Measurements from ENCODE around the gene RMRP. TPM values are rescaled to one million over a fixed set of nuclear protein-coding genes. Genes with fewer than 3 reads are reported as not detected.

The RMRP gene
- total and polyA plus RNA-seq, 2 donors from 2014 or later: 36,256 TPM; not detected in 1

DNA sequence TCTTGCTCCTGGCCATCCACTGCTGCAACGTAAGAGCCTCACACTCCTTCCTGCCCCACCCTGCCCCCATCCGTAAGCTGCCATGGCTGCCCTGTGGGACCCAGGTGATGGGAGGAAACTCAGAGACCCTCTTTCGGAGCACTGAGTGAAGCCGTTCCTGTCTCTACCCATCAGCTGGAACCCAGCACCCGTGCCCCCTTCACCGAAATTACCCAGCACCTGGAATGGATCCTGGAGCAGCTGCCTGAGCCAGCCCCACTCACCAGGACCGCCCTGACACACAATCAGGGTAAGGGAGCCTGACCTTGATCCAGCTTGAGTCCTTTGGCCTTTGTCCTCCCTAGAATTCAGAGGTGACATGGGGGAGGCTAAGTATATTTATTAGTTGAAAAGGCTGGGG is 49.6 kb downstream of the RMRP start:
- Histone ChIP-seq H3K27ac (ENCODE audit: low read depth in 2 of 2, low read length in 2 of 2) (no peak overlapping the region), H3K4me3 (ENCODE audit: low read length in 3 of 3) (no peak overlapping the region), H3K9ac (ENCODE audit: low read length in 3 of 3) (no peak overlapping the region), H3K4me1 (ENCODE audit: control insufficient read depth in 2 of 3, insufficient read depth in 2 of 3, low read depth in 1 of 3, low read length in 3 of 3) (peaks cover 4 to 11% (median 10%) of the 10 kb centered on the region in 3 donors), H3K36me3 (ENCODE audit: control insufficient read depth in 2 of 3, insufficient read depth in 3 of 3, low read length in 3 of 3) (peaks cover 0 to 12% (median 0%) of the 10 kb centered on the region in 3 donors), H3K9me3 (ENCODE audit: control insufficient read depth in 2 of 3, insufficient read depth in 1 of 3, low read length in 3 of 3) (no peaks in the 10 kb centered on the region), H3K27me3 (ENCODE audit: control insufficient read depth, insufficient read depth, low read length) (no peaks in the 10 kb centered on the region)
- TF ChIP-seq, protein P1, sequence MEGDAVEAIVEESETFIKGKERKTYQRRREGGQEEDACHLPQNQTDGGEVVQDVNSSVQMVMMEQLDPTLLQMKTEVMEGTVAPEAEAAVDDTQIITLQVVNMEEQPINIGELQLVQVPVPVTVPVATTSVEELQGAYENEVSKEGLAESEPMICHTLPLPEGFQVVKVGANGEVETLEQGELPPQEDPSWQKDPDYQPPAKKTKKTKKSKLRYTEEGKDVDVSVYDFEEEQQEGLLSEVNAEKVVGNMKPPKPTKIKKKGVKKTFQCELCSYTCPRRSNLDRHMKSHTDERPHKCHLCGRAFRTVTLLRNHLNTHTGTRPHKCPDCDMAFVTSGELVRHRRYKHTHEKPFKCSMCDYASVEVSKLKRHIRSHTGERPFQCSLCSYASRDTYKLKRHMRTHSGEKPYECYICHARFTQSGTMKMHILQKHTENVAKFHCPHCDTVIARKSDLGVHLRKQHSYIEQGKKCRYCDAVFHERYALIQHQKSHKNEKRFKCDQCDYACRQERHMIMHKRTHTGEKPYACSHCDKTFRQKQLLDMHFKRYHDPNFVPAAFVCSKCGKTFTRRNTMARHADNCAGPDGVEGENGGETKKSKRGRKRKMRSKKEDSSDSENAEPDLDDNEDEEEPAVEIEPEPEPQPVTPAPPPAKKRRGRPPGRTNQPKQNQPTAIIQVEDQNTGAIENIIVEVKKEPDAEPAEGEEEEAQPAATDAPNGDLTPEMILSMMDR (IDR thresholded peaks at IDR 0.05; ENCODE audit: borderline replicate concordance, extremely low read depth, insufficient read depth): no peak
- intact Hi-C loops (cut with DNase I): no loop called here
- DNase-seq (no peak), FAIRE-seq (no peak)

Small RNA genes within 50 kb of the gene (microRNA-seq; reads per million reads assigned to microRNA genes)
- 1.7 reads per million for gene MIR4667

Other genes starting within 250 kb of the RMRP start
- 27.3 TPM for gene RUSC2, start 167.9 kb downstream of the RMRP start, total RNA-seq
- gene RUSC2, start 167.9 kb downstream of the RMRP start, polyA plus RNA-seq (ENCODE audit: insufficient read depth, low read depth, low replicate concordance): 13.4 TPM
- gene TESK1, start 52.8 kb downstream of the RMRP start, total RNA-seq: 35.8 TPM
- 34.6 TPM for gene TESK1, start 52.8 kb downstream of the RMRP start, polyA plus RNA-seq (ENCODE audit: insufficient read depth, low read depth, low replicate concordance)
- 7.1 TPM for gene CD72, start 39.6 kb downstream of the RMRP start, total RNA-seq
- gene CD72, start 39.6 kb downstream of the RMRP start, polyA plus RNA-seq (ENCODE audit: insufficient read depth, low read depth, low replicate concordance): 2.3 TPM
- gene SIT1, start 7.1 kb downstream of the RMRP start, total RNA-seq: 3.1 TPM
- 0.32 TPM for gene SIT1, start 7.1 kb downstream of the RMRP start, polyA plus RNA-seq (ENCODE audit: insufficient read depth, low read depth, low replicate concordance)
- 26.8 TPM for gene CCDC107, start 273 bp upstream of the RMRP start, total RNA-seq
- gene CCDC107, start 273 bp upstream of the RMRP start, polyA plus RNA-seq (ENCODE audit: insufficient read depth, low read depth, low replicate concordance): 52.3 TPM
- 0.72 TPM for gene ARHGEF39, start 7.2 kb upstream of the RMRP start, total RNA-seq
- 0.17 TPM for gene ARHGEF39, start 7.2 kb upstream of the RMRP start, polyA plus RNA-seq (ENCODE audit: insufficient read depth, low read depth, low replicate concordance)
- 0.85 TPM for gene CA9, start 15.9 kb upstream of the RMRP start, total RNA-seq
- 0.67 TPM for gene CA9, start 15.9 kb upstream of the RMRP start, polyA plus RNA-seq (ENCODE audit: insufficient read depth, low read depth, low replicate concordance)
- gene TPM2, start 31.9 kb upstream of the RMRP start, total RNA-seq: 218 TPM
- gene TPM2, start 31.9 kb upstream of the RMRP start, polyA plus RNA-seq (ENCODE audit: insufficient read depth, low read depth, low replicate concordance): 287 TPM
- gene TLN1, start 74.2 kb upstream of the RMRP start, total RNA-seq: 376 TPM
- 71.7 TPM for gene TLN1, start 74.2 kb upstream of the RMRP start, polyA plus RNA-seq (ENCODE audit: insufficient read depth, low read depth, low replicate concordance)
- gene CREB3, start 74.6 kb upstream of the RMRP start, total RNA-seq: 40.5 TPM
- 52.0 TPM for gene CREB3, start 74.6 kb upstream of the RMRP start, polyA plus RNA-seq (ENCODE audit: insufficient read depth, low read depth, low replicate concordance)
- gene GBA2, start 91.2 kb upstream of the RMRP start, total RNA-seq: 93.2 TPM
- 83.2 TPM for gene GBA2, start 91.2 kb upstream of the RMRP start, polyA plus RNA-seq (ENCODE audit: insufficient read depth, low read depth, low replicate concordance)
- 39.2 TPM for gene RGP1, start 91.3 kb upstream of the RMRP start, total RNA-seq
- gene RGP1, start 91.3 kb upstream of the RMRP start, polyA plus RNA-seq (ENCODE audit: insufficient read depth, low read depth, low replicate concordance): 11.0 TPM
- gene MSMP, start 96.3 kb upstream of the RMRP start, total RNA-seq: 0.47 TPM
- not detected for gene MSMP, start 96.3 kb upstream of the RMRP start, polyA plus RNA-seq (ENCODE audit: insufficient read depth, low read depth, low replicate concordance)
- 17.0 TPM for gene NPR2, start 133.6 kb upstream of the RMRP start, total RNA-seq
- 11.4 TPM for gene NPR2, start 133.6 kb upstream of the RMRP start, polyA plus RNA-seq (ENCODE audit: insufficient read depth, low read depth, low replicate concordance)
- 6.1 TPM for gene SPAG8, start 154.2 kb upstream of the RMRP start, total RNA-seq
- 2.4 TPM for gene SPAG8, start 154.2 kb upstream of the RMRP start, polyA plus RNA-seq (ENCODE audit: insufficient read depth, low read depth, low replicate concordance)
- 55.1 TPM for gene HINT2, start 157.0 kb upstream of the RMRP start, total RNA-seq
- 307 TPM for gene HINT2, start 157.0 kb upstream of the RMRP start, polyA plus RNA-seq (ENCODE audit: insufficient read depth, low read depth, low replicate concordance)
- gene FAM221B, start 170.7 kb upstream of the RMRP start, total RNA-seq: not detected
- not detected for gene FAM221B, start 170.7 kb upstream of the RMRP start, polyA plus RNA-seq (ENCODE audit: insufficient read depth, low read depth, low replicate concordance)
- gene TMEM8B, start 171.2 kb upstream of the RMRP start, total RNA-seq: 18.3 TPM
- gene TMEM8B, start 171.2 kb upstream of the RMRP start, polyA plus RNA-seq (ENCODE audit: insufficient read depth, low read depth, low replicate concordance): 17.6 TPM
- gene OR13J1, start 212.4 kb upstream of the RMRP start, total RNA-seq: not detected
- not detected for gene OR13J1, start 212.4 kb upstream of the RMRP start, polyA plus RNA-seq (ENCODE audit: insufficient read depth, low read depth, low replicate concordance)
- gene HRCT1, start 248.2 kb upstream of the RMRP start, total RNA-seq: 51.2 TPM
- gene HRCT1, start 248.2 kb upstream of the RMRP start, polyA plus RNA-seq (ENCODE audit: insufficient read depth, low read depth, low replicate concordance): 13.3 TPM

All from kidney (tissue), 14 donors.